HG03135 (cell line): ENCODE results near the gene MARVELD3.

Source experiments
- ATAC-seq: cut with Tn5 transposase; IDR thresholded peaks from one replicate; pipeline ENCODE4 v1.9.1; 2021; ENCODE audit warnings: mild to moderate bottlenecking, moderate library complexity; ENCODE audit not compliant: unreplicated experiment

Gene MARVELD3

DNA sequence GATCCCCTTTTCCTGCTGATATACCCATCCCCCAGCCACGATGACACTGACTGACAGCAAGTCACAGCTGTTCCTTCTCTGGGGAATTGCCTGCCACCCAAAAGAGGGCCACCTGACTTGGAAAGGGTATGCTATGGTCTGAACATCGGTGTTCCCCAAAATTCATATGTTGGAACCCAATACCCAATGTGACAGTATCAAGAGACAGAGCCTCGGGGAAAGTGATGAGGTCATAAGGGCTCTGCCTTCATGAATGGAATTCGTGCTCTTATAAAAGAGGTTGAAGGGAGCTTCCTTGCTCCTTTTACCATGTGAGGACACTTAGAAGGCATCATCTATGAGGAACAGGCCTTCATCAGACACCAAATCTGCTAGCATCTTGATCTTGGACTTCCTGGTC is 7.6 kb upstream of the MARVELD3 start:
- no peak for ATAC-seq

DNA sequence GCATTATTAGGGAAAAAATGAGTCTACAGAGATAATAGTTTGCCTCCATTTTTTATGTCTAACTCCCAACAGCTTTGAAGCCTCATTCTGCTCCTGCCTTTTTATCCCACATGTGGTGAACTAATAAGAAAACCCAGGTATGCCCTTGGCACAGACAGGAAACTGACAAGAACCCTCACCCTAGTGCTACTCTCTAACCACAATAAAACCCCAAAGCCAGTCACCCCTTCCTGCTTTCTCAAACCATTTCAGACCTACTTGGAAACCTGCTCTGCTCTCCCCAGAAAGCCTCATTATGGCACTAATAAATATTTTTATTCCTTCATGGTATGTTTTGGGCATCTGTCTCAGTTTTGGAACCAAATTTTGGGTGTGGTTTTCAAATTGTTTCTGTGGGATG is 3.9 kb upstream of the MARVELD3 start:
- no peak for ATAC-seq

GRCh38 chr16:71623597-71623996 is 2.4 kb upstream of the MARVELD3 start:
- ATAC-seq = no peak

DNA sequence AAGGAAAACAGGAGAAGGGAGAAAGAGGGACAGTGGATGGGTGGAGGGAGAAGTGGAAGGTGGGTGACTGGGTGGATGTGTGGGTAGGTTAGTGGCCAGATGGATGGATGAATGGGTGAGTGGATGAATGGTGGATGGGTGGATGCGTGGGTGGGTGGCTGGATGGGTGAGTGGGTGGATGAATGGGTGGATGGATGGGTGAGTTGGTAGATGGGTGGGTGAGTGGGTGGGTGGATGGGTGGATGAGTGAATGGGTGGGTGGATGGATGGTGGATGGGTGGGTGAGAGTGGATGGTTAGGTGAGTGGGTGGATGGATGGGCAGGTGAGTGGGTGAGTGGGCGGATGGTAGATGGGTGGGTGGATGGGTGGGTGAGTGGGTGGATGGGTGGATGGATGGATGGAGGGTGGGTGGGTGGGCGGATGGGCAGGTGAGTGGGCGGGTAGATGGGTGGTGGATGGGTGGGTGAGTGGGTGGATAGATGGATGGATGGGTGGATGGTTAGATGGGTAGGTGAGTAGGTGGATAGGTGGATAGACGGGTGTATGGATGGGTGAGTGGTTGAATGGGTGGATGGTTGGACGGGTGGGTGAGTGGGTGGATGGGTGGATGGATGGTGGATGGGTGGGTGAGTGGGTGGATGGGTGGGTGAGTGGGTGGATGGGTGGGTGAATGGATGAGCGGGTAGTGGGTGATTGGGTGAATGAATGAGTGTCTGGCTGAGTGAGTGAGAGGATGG is 702 bp upstream of the MARVELD3 start:
- ATAC-seq = no peak

GRCh38 chr16:71626858-71627213 is 852 bp downstream of the MARVELD3 start:
- ATAC-seq = no peak

GRCh38 chr16:71627731-71628181 is 1.8 kb downstream of the MARVELD3 start:
- no peak for ATAC-seq

DNA sequence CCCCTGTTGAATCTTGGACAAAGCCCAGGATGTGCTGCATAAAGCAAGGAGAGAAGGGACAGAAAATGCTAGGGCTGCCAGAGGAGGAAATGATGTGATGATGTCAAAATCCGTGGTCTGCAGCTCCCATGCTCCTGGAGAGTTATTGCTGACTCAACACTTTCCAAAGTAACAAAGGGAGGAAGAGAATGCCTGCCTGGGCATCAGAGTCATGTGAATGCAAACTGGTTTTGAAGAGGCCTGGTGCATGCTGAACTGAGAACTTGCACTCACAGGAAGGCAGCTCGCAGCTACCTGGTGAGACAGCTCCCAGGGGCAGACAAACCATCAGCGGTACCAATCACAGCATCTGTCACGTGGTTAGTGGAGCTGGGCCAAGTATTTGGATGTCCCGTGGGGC is 2.8 kb downstream of the MARVELD3 start:
- ATAC-seq = no peak

DNA sequence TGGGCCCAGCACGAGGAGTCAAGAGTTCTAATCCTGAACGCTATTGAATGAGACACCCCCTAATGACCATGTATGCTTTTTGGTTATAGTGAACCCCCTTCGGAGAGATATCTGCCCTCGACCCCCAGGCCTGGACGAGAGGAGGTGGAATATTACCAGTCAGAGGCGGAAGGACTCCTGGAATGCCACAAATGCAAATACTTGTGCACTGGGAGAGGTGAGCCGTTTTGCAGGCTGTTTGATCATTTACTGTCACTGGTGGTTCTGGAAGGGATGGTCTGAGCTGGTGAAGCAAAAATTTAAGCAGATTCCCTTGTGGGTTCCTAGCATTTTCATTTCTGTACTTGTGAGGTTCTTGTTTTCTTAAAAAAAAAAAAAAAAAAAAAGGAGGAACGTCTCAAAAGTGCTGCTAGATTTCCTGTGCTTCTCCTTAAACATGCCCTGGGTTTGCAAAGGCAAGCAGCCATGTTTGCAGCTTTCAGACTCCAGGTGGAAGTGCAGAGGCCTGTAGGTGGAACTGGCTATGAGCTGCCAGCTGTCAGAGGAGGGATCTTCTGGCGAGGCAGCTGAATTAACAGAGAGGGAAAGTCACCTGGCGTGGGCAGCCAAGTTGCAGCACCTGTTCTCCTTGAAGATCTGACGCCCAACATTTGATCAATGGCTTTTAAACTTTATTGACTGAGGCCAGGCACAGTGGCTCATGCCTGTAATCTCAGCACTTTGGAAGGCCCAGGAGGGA is 3.5 kb downstream of the MARVELD3 start:
- ATAC-seq = no peak

GRCh38 chr16:71630808-71631207 is 4.8 kb downstream of the MARVELD3 start:
- no peak for ATAC-seq

GRCh38 chr16:71631776-71632175 is 5.8 kb downstream of the MARVELD3 start:
- no peak for ATAC-seq

- no peak for ATAC-seq
These were observed 9.6 kb downstream of the MARVELD3 start for GRCh38 chr16:71635632-71636031.

DNA sequence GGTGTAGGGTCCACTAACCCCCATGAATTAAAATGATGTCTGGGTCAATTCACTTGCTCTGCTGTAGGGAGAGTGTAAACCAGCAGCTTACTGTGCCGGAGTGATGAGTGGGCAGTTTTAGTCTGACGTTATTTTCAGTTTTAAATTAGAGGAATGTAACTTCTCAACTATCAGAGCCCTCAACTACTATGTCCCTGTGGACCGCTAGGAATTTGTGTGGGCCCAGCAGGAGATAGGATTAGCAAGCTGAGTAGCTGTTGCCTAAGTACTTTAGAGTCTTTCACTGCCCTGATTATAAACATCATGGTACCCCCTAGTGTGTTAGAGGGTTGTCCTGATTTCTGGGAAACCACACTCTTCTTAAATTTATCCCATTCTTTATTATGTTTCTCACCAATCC is 11.4 kb downstream of the MARVELD3 start:
- ATAC-seq = no peak

DNA sequence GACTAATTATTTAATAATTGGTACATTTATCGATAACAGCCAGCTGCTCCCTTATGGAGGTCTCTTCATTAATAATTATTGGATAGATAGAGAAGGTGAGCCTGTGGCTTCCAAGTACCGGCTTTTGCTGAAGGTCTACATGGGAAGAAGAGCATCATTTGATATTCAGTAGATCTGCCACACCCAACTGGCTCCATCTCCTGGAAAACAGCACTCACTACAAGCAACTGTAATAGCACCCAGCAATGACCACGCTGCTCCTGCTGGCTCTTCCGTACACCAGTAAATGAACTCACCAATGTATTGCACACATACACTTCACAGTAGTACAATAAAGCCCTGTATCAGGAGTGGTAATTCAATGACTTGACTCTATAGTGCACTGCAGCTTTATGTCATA is 19.5 kb downstream of the MARVELD3 start:
- no peak for ATAC-seq

DNA sequence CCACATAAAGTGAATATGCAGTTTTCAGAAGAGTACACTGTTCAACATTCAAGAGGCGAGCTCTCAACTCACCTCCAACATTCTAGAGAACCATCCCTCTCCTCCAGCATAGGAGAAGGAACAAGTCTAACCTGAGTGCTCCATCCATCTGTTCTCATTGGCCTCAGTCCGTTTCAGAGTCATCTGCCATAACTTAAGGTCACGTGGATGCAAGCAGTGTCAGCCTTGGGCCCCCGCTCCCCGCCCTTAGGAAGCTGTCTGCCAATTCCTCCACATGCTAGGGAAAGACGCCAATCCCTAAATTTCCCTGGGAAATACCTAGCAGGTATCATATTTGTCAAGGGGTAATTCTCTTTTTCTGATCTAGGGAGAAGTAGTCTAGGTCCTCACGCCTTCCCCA is 21.4 kb downstream of the MARVELD3 start:
- no peak for ATAC-seq

DNA sequence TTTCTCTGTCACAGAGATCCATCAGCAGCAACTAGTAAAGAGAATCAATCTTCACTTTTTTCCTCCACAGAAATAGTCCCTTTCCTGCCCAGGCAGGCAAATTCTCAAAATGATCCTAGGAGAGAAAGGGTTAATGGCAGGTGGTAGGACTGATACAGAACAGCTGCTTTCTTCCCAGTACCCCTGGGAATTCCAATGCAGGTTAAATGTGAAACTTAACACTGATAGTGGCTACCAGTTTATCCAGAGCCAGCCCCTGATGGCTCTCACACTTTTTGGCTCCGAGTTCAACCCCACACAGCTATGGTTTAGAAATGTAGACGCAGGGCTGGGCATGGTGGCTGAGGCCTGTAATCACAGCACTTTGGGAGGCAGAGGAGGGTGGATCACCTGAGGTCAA is 22.2 kb downstream of the MARVELD3 start:
- no peak for ATAC-seq

DNA sequence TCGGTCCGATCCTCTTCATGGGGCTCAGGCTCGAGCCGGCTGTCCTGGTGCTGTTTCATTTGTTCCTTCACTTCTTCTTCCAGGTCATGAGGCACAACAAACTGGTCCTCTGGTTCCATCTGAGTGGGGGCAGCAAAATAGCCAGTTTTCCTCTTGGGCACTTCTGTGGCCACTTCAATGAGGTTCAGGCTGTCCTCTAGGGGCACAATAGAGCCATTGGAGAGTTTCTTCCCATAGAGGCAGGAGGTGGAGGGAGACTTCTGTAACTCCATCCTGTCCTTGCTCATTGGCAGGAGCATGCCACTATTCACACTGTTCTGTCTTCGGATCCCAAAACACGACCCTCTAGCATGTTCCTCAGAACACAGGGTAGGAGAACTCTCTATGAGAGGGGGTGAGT is 22.9 kb downstream of the MARVELD3 start:
- ATAC-seq = no peak

- no peak for ATAC-seq
These were observed 23.7 kb downstream of the MARVELD3 start for GRCh38 chr16:71649704-71650103.

- ATAC-seq = no peak
These were observed 32.8 kb downstream of the MARVELD3 start for GRCh38 chr16:71658771-71659170.

DNA sequence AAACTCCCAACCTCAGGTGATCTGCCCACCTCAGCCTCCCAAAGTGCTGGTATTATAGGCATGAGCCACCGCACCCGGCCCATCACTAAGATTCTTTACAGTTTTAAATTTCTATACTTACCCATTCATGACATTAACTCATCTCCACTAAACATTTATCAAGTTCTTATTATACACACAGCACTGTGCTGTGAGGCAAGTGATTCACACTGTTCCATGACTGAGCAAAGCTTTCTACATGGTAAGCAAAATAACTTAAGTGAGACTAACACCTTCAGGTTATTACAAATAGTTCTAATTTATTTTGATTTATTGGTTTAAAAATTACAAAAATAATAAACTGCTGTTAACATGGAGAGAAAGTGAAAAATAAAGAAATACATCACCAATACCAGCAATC is 33.5 kb downstream of the MARVELD3 start:
- no peak for ATAC-seq

DNA sequence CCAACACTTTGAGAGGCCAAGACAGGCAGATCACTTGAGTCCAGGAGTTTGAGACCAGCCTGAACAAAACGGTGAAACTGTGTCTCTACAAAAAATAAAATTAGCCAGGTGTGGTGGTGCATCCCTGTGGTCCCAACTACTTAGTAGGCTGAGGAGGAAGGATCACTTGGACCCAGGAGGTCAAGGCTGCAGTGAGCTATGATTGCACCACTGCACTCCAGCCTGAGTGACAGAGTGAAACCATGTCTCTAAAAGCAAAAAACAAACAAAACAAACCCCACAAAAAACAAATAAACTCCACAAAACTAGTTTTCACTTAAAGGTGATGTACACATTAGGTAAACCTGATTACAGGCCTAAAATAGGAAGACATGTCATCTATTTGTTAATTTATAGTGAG is 40.3 kb downstream of the MARVELD3 start:
- no peak for ATAC-seq

DNA sequence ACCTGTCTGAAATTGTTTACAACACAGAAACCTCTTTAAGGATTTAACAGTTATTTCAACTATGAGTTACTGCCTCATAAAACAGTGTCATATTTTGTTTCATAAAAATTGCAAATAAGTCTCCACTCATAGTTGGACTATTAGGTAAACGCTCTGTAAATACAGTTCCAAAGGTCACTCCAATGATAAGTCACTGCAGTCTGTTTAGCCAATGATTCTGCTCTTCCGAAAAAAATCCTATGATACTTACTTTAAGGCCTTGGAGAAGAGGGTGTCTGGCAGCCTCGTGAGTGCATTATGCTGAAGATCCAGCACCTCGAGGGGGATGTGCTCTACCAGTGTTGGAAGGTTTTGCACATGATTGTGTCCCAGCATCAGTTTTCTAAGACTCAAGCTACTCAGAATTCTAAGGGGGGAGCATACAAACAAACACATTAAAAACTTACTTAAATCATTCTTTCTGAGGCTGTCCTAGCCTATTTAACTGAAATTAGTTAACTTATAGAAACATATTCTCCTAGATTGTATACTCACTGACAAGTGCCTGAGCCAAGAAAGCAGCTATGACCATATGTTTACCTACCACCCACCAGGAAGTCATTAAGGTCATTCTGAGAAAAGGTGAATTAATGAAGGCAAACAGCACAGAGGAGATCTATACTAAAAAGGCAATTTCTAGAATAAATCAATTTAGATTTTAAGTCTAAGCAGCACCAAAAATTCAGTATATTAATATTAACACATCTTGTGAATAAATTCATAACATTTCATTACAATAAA is 41.1 kb downstream of the MARVELD3 start:
- ATAC-seq = no peak
